Measurements from ENCODE around the gene PRKG1. TPM values are rescaled to one million over a fixed set of nuclear protein-coding genes. Genes with fewer than 3 reads are reported as not detected.

Gene PRKG1
- total RNA-seq, 1 donor from 2014 or later = 17.9 TPM

DNA sequence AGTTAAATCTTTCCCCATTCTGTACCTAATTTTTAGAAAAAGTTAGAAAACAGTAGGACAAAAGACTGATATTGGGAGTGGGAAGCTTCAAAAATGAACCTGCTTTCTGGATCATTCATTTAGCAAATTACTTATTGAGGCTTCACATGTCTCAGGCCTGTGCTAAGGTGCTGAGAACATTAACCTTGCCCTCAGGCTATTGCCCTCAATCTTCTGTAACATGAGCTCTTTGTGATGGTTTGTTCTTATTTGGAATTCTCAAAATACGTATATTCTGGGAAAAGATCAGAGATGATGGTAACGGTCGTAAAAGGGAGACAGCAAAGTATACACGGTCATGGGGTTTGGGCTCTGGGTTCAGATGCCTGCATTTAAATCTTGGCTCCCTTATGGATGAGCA lies 39.5 kb upstream of the PRKG1 start:
- DNase-seq (ENCODE audit: extremely low spot score in 2 of 2) = no peak
- TF ChIP-seq POLR2AphosphoS5 (IDR thresholded peaks at IDR 0.05; ENCODE audit: insufficient read depth in 1 of 2, low read depth in 1 of 2) (no peak), POLR2A (IDR thresholded peaks at IDR 0.05) (no peak)
- Histone ChIP-seq H3K27me3 (no peaks in the 10 kb centered on the region), H3K4me1 (no peaks in the 10 kb centered on the region), H3K4me3 (no peak overlapping the region), H3K36me3 (no peaks in the 10 kb centered on the region), H3K27ac (no peak overlapping the region), H3K9me3 (no peaks in the 10 kb centered on the region)
- intact Hi-C loops (cut with DNase I) = no loop called here

- Histone ChIP-seq H3K4me3 (no peak overlapping the region), H3K9me3 (no peaks in the 10 kb centered on the region), H3K27me3 (no peaks in the 10 kb centered on the region), H3K36me3 (no peaks in the 10 kb centered on the region), H3K27ac (no peak overlapping the region), H3K4me1 (no peaks in the 10 kb centered on the region)
- DNase-seq (ENCODE audit: extremely low spot score in 2 of 2) = no peak
- no peak for TF ChIP-seq POLR2A (IDR thresholded peaks at IDR 0.05)
- no peak for TF ChIP-seq CTCF (IDR thresholded peaks at IDR 0.05)
- no peak for TF ChIP-seq POLR2AphosphoS5 (IDR thresholded peaks at IDR 0.05; ENCODE audit: insufficient read depth in 1 of 2, low read depth in 1 of 2)
- intact Hi-C loops (cut with DNase I) = no loop called here
Observed at GRCh38 chr10:51035344-51035743, 38.9 kb upstream of the PRKG1 start.

GRCh38 chr10:51045871-51046270 lies 28.4 kb upstream of the PRKG1 start:
- Histone ChIP-seq H3K9me3 (no peaks in the 10 kb centered on the region), H3K36me3 (no peaks in the 10 kb centered on the region), H3K27me3 (no peaks in the 10 kb centered on the region), H3K4me1 (no peaks in the 10 kb centered on the region), H3K27ac (no peak overlapping the region), H3K4me3 (no peak overlapping the region)
- intact Hi-C loops (cut with DNase I) = no loop called here
- TF ChIP-seq POLR2A (IDR thresholded peaks at IDR 0.05) (no peak), CTCF (IDR thresholded peaks at IDR 0.05) (no peak), POLR2AphosphoS5 (IDR thresholded peaks at IDR 0.05; ENCODE audit: insufficient read depth in 1 of 2, low read depth in 1 of 2) (no peak)
- DNase-seq (ENCODE audit: extremely low spot score in 2 of 2) = no peak

DNA sequence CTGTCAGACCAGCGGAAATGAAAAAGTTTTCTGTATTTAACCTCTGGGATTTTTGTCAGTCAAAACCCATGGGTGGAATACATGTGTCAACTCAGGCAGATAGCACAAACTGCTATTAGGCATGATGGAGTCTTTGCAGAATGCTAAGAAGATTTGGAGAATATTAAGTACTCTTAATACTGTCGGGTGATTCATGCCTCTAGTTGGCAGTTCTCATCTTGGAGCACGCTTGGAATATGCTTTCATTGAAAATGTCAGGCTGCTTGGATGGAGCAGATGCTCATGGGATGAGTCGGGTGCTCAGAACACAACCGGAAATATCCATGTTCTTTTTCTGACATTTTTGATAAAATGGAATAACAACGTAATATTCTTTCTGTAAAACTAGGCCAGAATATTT lies 27.6 kb upstream of the PRKG1 start:
- no peaks in the 10 kb centered on the region for H3K36me3 ChIP-seq
- DNase-seq (ENCODE audit: extremely low spot score in 2 of 2) = no peak
- H3K27me3 ChIP-seq = no peaks in the 10 kb centered on the region
- TF ChIP-seq POLR2A (IDR thresholded peaks at IDR 0.05) (no peak), CTCF (IDR thresholded peaks at IDR 0.05) (no peak), POLR2AphosphoS5 (IDR thresholded peaks at IDR 0.05; ENCODE audit: insufficient read depth in 1 of 2, low read depth in 1 of 2) (no peak)
- no peaks in the 10 kb centered on the region for H3K4me1 ChIP-seq
- no peak overlapping the region for H3K4me3 ChIP-seq
- intact Hi-C loops (cut with DNase I) = no loop called here
- H3K27ac ChIP-seq = no peak overlapping the region
- no peaks in the 10 kb centered on the region for H3K9me3 ChIP-seq

GRCh38 chr10:51047857-51048256 lies 26.4 kb upstream of the PRKG1 start:
- Histone ChIP-seq H3K36me3 (no peaks in the 10 kb centered on the region), H3K9me3 (no peaks in the 10 kb centered on the region), H3K27me3 (no peaks in the 10 kb centered on the region), H3K27ac (no peak overlapping the region), H3K4me1 (no peaks in the 10 kb centered on the region), H3K4me3 (no peak overlapping the region)
- no peak for TF ChIP-seq POLR2A (IDR thresholded peaks at IDR 0.05)
- TF ChIP-seq POLR2AphosphoS5 (IDR thresholded peaks at IDR 0.05; ENCODE audit: insufficient read depth in 1 of 2, low read depth in 1 of 2) = no peak
- no peak for TF ChIP-seq CTCF (IDR thresholded peaks at IDR 0.05)
- DNase-seq (ENCODE audit: extremely low spot score in 2 of 2) = no peak
- intact Hi-C loops (cut with DNase I) = no loop called here

- TF ChIP-seq POLR2A (IDR thresholded peaks at IDR 0.05) (no peak), POLR2AphosphoS5 (IDR thresholded peaks at IDR 0.05; ENCODE audit: insufficient read depth in 1 of 2, low read depth in 1 of 2) (no peak), CTCF (IDR thresholded peaks at IDR 0.05) (no peak)
- no peak for DNase-seq (ENCODE audit: extremely low spot score in 2 of 2)
- Histone ChIP-seq H3K4me3 (no peak overlapping the region), H3K4me1 (no peaks in the 10 kb centered on the region), H3K27me3 (no peaks in the 10 kb centered on the region), H3K36me3 (no peaks in the 10 kb centered on the region), H3K9me3 (no peaks in the 10 kb centered on the region), H3K27ac (no peak overlapping the region)
- intact Hi-C loops (cut with DNase I) = no loop called here
Observed at GRCh38 chr10:51048792-51049191, 25.5 kb upstream of the PRKG1 start.
